WTC11 (cell line): ENCODE measurements around the gene TRIM65. TPM values are rescaled to one million over a fixed set of nuclear protein-coding genes. Genes with fewer than 3 reads are reported as not detected.

Experiments used
- ATAC-seq: fragments of 200-7000 bp; cut with Tn5 transposase; 2 replicates; pipeline ENCODE4 v1.10.0; 2021; ENCODE audit warnings: mild to moderate bottlenecking, moderate library complexity
- CTCF ChIA-PET: fragments of 300-600 bp; sonication (Branson Sonifier 250); formaldehyde crosslinking; loops from one replicate; lab custom pipeline; 2021; ENCODE audit warnings: antibody characterized with exemption; lab: Charles Lee
- POLR2A ChIA-PET: fragments of 350-600 bp; sonication (Branson Sonifier 250); formaldehyde crosslinking; loops from one replicate; lab custom pipeline; 2021; ENCODE audit warnings: antibody characterized with exemption; lab: Charles Lee
- DNase-seq: peaks from one replicate; pipeline ENCODE4 v3.0.0; 2021; ENCODE audit warnings: low spot score
- H3K27ac Mint-ChIP-seq: 2 replicates; pipeline ENCODE4 v1.8.0; 2021; ENCODE audit warnings: mixed read lengths
- H3K27me3 Mint-ChIP-seq: 2 replicates; pipeline ENCODE4 v1.8.0; 2021; ENCODE audit warnings: low read depth, mild to moderate bottlenecking, moderate library complexity, mixed read lengths
- H3K36me3 Mint-ChIP-seq: 2 replicates; pipeline ENCODE4 v1.8.0; 2021; ENCODE audit warnings: mixed read lengths
- H3K4me1 Mint-ChIP-seq: 2 replicates; pipeline ENCODE4 v1.8.0; 2022; ENCODE audit warnings: mixed read lengths
- H3K4me3 Mint-ChIP-seq: 2 replicates; pipeline ENCODE4 v1.8.0; 2021; ENCODE audit warnings: mild to moderate bottlenecking, moderate library complexity, mixed read lengths
- H3K9me3 Mint-ChIP-seq: 2 replicates; pipeline ENCODE4 v1.8.0; 2021; ENCODE audit warnings: mixed read lengths
- CDX4 ChIP-seq: fragments of 250-450 bp; sonication (Bioruptor Pico); IDR thresholded peaks from 2 replicates; pipeline ENCODE4 v1.9.0; 2021; ENCODE audit warnings: moderate library complexity, mild to moderate bottlenecking, inconsistent platforms, borderline replicate concordance
- NFE2L1 ChIP-seq: sonication (generic); formaldehyde crosslinking; IDR thresholded peaks from 2 replicates; pipeline ENCODE4 v1.8.1; 2023; ENCODE audit warnings: missing genetic modification reagents
- ZBTB43 ChIP-seq: sonication (generic); formaldehyde crosslinking; IDR thresholded peaks from 2 replicates; pipeline ENCODE4 v1.8.1; 2023; ENCODE audit warnings: mild to moderate bottlenecking, missing genetic modification reagents
- ZNF263 ChIP-seq: sonication (generic); formaldehyde crosslinking; IDR thresholded peaks from 2 replicates; pipeline ENCODE4 v1.8.1; 2022; ENCODE audit warnings: low read depth, mild to moderate bottlenecking, moderate library complexity, missing genetic modification reagents
- total RNA-seq: library from RNA; stranded (reverse); gene quantifications from 3 replicates; pipeline ENCODE4 v1.2.3, GENCODE V29; 2021

The TRIM65 gene
- total RNA-seq, 1 experiment from 2014 or later, result 56.4 TPM

GRCh38 chr17:75839942-75840798 lies 56.6 kb downstream of the TRIM65 start:
- TF ChIP-seq ZNF263 (no peak), CDX4 (no peak), NFE2L1 (no peak), ZBTB43 (CRISPR knock-in tag) (no peak)
- ATAC-seq, result no peak
- Mint-ChIP-seq H3K27me3 (no peaks in the 10 kb centered on the region), H3K9me3 (no peaks in the 10 kb centered on the region), H3K27ac (no peak overlapping the region), H3K4me3 (no peak overlapping the region), H3K4me1 (peaks cover 10% of the 10 kb centered on the region), H3K36me3 (no peaks in the 10 kb centered on the region)
- DNase-seq, result no peak
- CTCF ChIA-PET, result interaction anchor here (0.6 to 2.9 kb wide), 6 partner anchors 10 to 86 kb away, joined by 3 to 20 read pairs (median 3); partner anchors contain the start of gene WBP2
- POLR2A ChIA-PET, result interaction anchor here (0.9 kb wide), 1 partner anchor 8 kb away, joined by 3 read pairs; no protein-coding TSS in a partner anchor

Other genes with a start within 250 kb of the TRIM65 start
- 48.9 to 53.1 TPM (median 51.0 TPM) in 3 replicates for gene RECQL5, start 229.8 kb downstream of the TRIM65 start, total RNA-seq
- gene SAP30BP, start 229.6 kb downstream of the TRIM65 start, total RNA-seq, result 67.5 to 86.8 TPM (median 72.0 TPM) in 3 replicates
- gene ITGB4, start 175.5 kb downstream of the TRIM65 start, total RNA-seq, result 9.5 to 11.2 TPM (median 10.6 TPM) in 3 replicates
- gene GALK1, start 131.8 kb downstream of the TRIM65 start, total RNA-seq, result 42.2 to 49.9 TPM (median 49.4 TPM) in 3 replicates
- 35.0 to 37.8 TPM (median 35.4 TPM) in 3 replicates for gene UNK, start 112.1 kb downstream of the TRIM65 start, total RNA-seq
- 12.1 to 13.8 TPM (median 13.1 TPM) in 3 replicates for gene UNC13D, start 52.5 kb downstream of the TRIM65 start, total RNA-seq
- 64.3 to 69.4 TPM (median 68.8 TPM) in 3 replicates for gene WBP2, start 41.6 kb downstream of the TRIM65 start, total RNA-seq
- gene TRIM47, start 18.4 kb downstream of the TRIM65 start, total RNA-seq, result 4.4 to 10.0 TPM (median 6.8 TPM) in 3 replicates
- gene MRPL38, start 7.9 kb upstream of the TRIM65 start, total RNA-seq, result 107 to 146 TPM (median 116 TPM) in 3 replicates
- 19.8 to 23.7 TPM (median 21.0 TPM) in 3 replicates for gene FBF1, start 44.1 kb upstream of the TRIM65 start, total RNA-seq
- gene ACOX1, start 82.2 kb upstream of the TRIM65 start, total RNA-seq, result 32.4 to 40.9 TPM (median 32.5 TPM) in 3 replicates
- 15.6 to 18.4 TPM (median 17.2 TPM) in 3 replicates for gene TEN1, start 82.3 kb upstream of the TRIM65 start, total RNA-seq
- gene CDK3, start 103.9 kb upstream of the TRIM65 start, total RNA-seq, result 9.5 to 11.3 TPM (median 10.2 TPM) in 3 replicates
- gene EVPL, start 130.4 kb upstream of the TRIM65 start, total RNA-seq, result 0.46 to 1.3 TPM (median 0.62 TPM) in 3 replicates
- gene SRP68, start 175.6 kb upstream of the TRIM65 start, total RNA-seq, result 80.5 to 90.7 TPM (median 82.0 TPM) in 3 replicates
- 1.7 to 2.9 TPM (median 2.0 TPM) in 3 replicates for gene GALR2, start 177.8 kb upstream of the TRIM65 start, total RNA-seq
- gene ZACN, start 182.2 kb upstream of the TRIM65 start, total RNA-seq, result 0.07 to 0.28 TPM (median 0.11 TPM) in 3 replicates
- gene EXOC7, start 206.8 kb upstream of the TRIM65 start, total RNA-seq, result 90.0 to 126 TPM (median 96.2 TPM) in 3 replicates
- gene FOXJ1, start 244.3 kb upstream of the TRIM65 start, total RNA-seq, result 6.2 to 11.8 TPM (median 6.8 TPM) in 3 replicates